ENCODE data around the gene SLC24A3.

The SLC24A3 gene

DNA sequence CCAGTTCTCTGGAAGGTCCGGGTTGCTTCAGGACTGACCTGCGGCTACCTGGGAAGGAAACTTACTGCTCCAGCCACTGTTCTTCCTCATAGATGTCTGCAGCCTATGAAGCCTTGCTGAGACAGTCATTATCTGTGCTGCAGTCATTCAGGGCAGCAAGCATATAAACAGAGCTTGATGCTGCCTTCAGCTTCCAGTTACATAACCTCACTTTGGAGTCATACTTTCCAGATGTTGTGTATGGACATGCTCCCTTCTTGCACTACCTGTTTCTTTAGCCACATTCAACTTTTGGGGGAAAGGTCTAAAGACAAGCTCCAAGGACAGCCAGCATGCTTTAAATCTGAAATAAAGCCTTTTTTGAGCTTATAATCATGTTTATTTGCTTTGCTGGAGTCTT lies 98.1 kb downstream of the SLC24A3 start:
- no peak for TF ChIP-seq EZH2phosphoT487 (IDR thresholded peaks at IDR 0.05; ENCODE audit: borderline replicate concordance)
- TF ChIP-seq, protein P1, sequence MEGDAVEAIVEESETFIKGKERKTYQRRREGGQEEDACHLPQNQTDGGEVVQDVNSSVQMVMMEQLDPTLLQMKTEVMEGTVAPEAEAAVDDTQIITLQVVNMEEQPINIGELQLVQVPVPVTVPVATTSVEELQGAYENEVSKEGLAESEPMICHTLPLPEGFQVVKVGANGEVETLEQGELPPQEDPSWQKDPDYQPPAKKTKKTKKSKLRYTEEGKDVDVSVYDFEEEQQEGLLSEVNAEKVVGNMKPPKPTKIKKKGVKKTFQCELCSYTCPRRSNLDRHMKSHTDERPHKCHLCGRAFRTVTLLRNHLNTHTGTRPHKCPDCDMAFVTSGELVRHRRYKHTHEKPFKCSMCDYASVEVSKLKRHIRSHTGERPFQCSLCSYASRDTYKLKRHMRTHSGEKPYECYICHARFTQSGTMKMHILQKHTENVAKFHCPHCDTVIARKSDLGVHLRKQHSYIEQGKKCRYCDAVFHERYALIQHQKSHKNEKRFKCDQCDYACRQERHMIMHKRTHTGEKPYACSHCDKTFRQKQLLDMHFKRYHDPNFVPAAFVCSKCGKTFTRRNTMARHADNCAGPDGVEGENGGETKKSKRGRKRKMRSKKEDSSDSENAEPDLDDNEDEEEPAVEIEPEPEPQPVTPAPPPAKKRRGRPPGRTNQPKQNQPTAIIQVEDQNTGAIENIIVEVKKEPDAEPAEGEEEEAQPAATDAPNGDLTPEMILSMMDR (conservative IDR thresholded peaks at IDR 0.05; ENCODE audit: low read length), result no peak

DNA sequence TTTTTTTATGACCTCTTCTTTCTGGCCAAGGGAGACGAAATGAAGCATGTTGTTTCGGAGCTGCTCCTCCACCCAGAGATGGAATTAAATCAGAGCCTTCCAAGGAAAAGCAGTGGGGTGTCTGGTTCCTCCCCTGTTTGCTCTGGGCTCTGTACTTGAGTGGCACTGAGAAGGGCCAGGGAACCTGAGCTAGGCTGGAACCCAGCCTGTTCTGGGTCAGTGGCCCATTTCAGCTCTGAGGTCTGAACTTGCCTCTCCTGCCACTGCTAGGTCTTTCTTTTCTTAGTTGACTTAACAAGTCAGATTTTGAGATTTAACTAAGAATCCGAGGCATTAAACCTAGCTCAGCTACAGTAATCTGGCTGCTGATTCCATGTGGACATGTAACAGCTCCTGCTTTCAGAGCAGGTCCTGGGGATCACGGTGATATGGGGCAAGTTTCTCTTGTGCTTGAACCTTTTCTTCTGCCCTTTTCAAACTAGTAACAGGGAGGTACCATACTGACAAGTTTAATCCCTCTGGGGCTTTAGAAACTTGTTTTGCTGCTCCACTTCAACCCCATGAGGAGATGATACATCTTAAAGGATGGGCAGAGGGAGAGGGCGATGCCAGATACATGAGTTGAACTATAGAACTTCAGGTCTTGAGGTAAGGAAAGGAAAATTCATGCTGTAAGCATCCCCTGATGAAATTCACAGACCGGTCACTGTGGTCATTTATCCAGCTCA lies 101.1 kb downstream of the SLC24A3 start:
- no peak for TF ChIP-seq EZH2phosphoT487 (IDR thresholded peaks at IDR 0.05; ENCODE audit: borderline replicate concordance)
- TF ChIP-seq, protein P1 (conservative IDR thresholded peaks at IDR 0.05; ENCODE audit: low read length), result no peak

More for the DNA sequence above, 98.1 kb downstream of the SLC24A3 start:
- Histone ChIP-seq H3K36me3 (ENCODE audit: insufficient read depth, low read length) (no peaks in the 10 kb centered on the region), H3K9me2 (replicated peaks; ENCODE audit: low read depth, low read length) (no peaks in the 10 kb centered on the region), H3K9me3 (ENCODE audit: insufficient read depth, low read depth, low read length) (no peaks in the 10 kb centered on the region), H3F3A (ENCODE audit: low read depth) (no peaks in the 10 kb centered on the region), H3K4me3 (ENCODE audit: low read length, poor library complexity, severe bottlenecking) (no peak overlapping the region), H3K4me1 (ENCODE audit: insufficient read depth, low read length, poor library complexity, severe bottlenecking) (peaks cover 20% of the 10 kb centered on the region), H3K4me2 (ENCODE audit: low read depth, low read length, poor library complexity, severe bottlenecking) (no peak overlapping the region), H2AFZ (ENCODE audit: low read length) (no peak overlapping the region), H3K9ac (ENCODE audit: low read depth, low read length, poor library complexity, severe bottlenecking) (no peak overlapping the region), H4K20me1 (ENCODE audit: insufficient read depth, low read length, poor library complexity, severe bottlenecking) (no peaks in the 10 kb centered on the region), H3K27me3 (ENCODE audit: insufficient read depth, low read length, poor library complexity, severe bottlenecking) (no peaks in the 10 kb centered on the region), H3K79me2 (ENCODE audit: insufficient read depth, low read length) (no peaks in the 10 kb centered on the region)

DNA sequence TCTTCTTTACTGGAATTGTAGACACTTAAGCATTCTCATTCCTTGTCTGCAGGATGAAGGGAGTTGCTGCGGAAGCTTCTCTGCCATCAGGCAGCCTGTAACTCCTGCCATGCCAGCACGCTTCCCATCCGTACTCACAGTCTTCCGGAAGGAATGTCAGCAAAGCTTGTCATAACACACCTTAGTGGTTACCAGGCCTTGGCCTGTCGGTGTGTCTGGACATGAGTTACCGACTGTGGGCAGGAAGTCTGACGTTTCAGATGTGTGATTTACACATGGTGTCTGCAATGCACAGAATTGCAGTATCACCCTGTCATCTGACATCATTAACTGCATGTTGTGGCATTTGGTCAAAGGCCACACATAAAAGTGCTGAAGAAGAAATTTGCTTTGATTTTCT lies 102.2 kb downstream of the SLC24A3 start:
- Histone ChIP-seq H3K4me1 (ENCODE audit: insufficient read depth, low read length, poor library complexity, severe bottlenecking) (peaks cover 49% of the 10 kb centered on the region), H3K36me3 (ENCODE audit: insufficient read depth, low read length) (no peaks in the 10 kb centered on the region), H3K27me3 (ENCODE audit: insufficient read depth, low read length, poor library complexity, severe bottlenecking) (no peaks in the 10 kb centered on the region), H2AFZ (ENCODE audit: low read length) (no peak overlapping the region), H3K9me2 (replicated peaks; ENCODE audit: low read depth, low read length) (no peaks in the 10 kb centered on the region), H3K79me2 (ENCODE audit: insufficient read depth, low read length) (no peaks in the 10 kb centered on the region), H3K4me3 (ENCODE audit: low read length, poor library complexity, severe bottlenecking) (no peak overlapping the region), H3K9me3 (ENCODE audit: insufficient read depth, low read depth, low read length) (no peaks in the 10 kb centered on the region), H4K20me1 (ENCODE audit: insufficient read depth, low read length, poor library complexity, severe bottlenecking) (no peaks in the 10 kb centered on the region), H3K4me2 (ENCODE audit: low read depth, low read length, poor library complexity, severe bottlenecking) (no peak overlapping the region), H3K9ac (ENCODE audit: low read depth, low read length, poor library complexity, severe bottlenecking) (no peak overlapping the region), H3F3A (ENCODE audit: low read depth) (no peaks in the 10 kb centered on the region)
- TF ChIP-seq EZH2phosphoT487 (IDR thresholded peaks at IDR 0.05; ENCODE audit: borderline replicate concordance), result no peak
- TF ChIP-seq, protein P1 (conservative IDR thresholded peaks at IDR 0.05; ENCODE audit: low read length), result no peak

More for the DNA sequence above, 101.1 kb downstream of the SLC24A3 start:
- Histone ChIP-seq H2AFZ (ENCODE audit: low read length) (no peak overlapping the region), H3K9ac (ENCODE audit: low read depth, low read length, poor library complexity, severe bottlenecking) (no peak overlapping the region), H4K20me1 (ENCODE audit: insufficient read depth, low read length, poor library complexity, severe bottlenecking) (no peaks in the 10 kb centered on the region), H3K4me1 (ENCODE audit: insufficient read depth, low read length, poor library complexity, severe bottlenecking) (peaks cover 40% of the 10 kb centered on the region), H3K9me3 (ENCODE audit: insufficient read depth, low read depth, low read length) (no peaks in the 10 kb centered on the region), H3K9me2 (replicated peaks; ENCODE audit: low read depth, low read length) (no peaks in the 10 kb centered on the region), H3K79me2 (ENCODE audit: insufficient read depth, low read length) (no peaks in the 10 kb centered on the region), H3K36me3 (ENCODE audit: insufficient read depth, low read length) (no peaks in the 10 kb centered on the region), H3K4me2 (ENCODE audit: low read depth, low read length, poor library complexity, severe bottlenecking) (no peak overlapping the region), H3K4me3 (ENCODE audit: low read length, poor library complexity, severe bottlenecking) (no peak overlapping the region), H3F3A (ENCODE audit: low read depth) (no peaks in the 10 kb centered on the region), H3K27me3 (ENCODE audit: insufficient read depth, low read length, poor library complexity, severe bottlenecking) (no peaks in the 10 kb centered on the region)
